ENCODE measurements around the gene ERCC2. TPM values are rescaled to one million over a fixed set of nuclear protein-coding genes. Genes with fewer than 3 reads are reported as not detected.

ERCC2 gene
- polyA plus RNA-seq, 1 experiment: 94.6 TPM

- Histone ChIP-seq H3K36me3 (ENCODE audit: control insufficient read depth, insufficient read depth, low read length) (peaks cover 38% of the 10 kb centered on the region), H3K4me3 (ENCODE audit: low read depth, low read length) (no peak overlapping the region), H3K27me3 (ENCODE audit: control insufficient read depth, insufficient read depth, low read length) (no peaks in the 10 kb centered on the region)
- TF ChIP-seq CTCF (IDR thresholded peaks at IDR 0.05; ENCODE audit: insufficient read depth, low read depth, low read length): no peak
- DNase-seq (ENCODE audit: low read depth): no peak
- ChIA-PET CTCF (interaction anchor here (1.1 to 1.5 kb wide), 2 partner anchors 18 to 128 kb away, joined by 3 read pairs; no protein-coding TSS in a partner anchor), POLR2A (no interaction called here)
These were observed 13.0 kb downstream of the ERCC2 start for GRCh38 chr19:45357445-45357783.

GRCh38 chr19:45356760-45357444 is 13.5 kb downstream of the ERCC2 start:
- CTCF ChIA-PET: interaction anchor here (1.5 kb wide), 1 partner anchor 18 kb away, joined by 3 read pairs; no protein-coding TSS in a partner anchor
- Histone ChIP-seq H3K27me3 (ENCODE audit: control insufficient read depth, insufficient read depth, low read length) (no peaks in the 10 kb centered on the region), H3K4me3 (ENCODE audit: low read depth, low read length) (no peak overlapping the region), H3K36me3 (ENCODE audit: control insufficient read depth, insufficient read depth, low read length) (peaks cover 37% of the 10 kb centered on the region)
- POLR2A ChIA-PET: no interaction called here
- no peak for TF ChIP-seq CTCF (IDR thresholded peaks at IDR 0.05; ENCODE audit: insufficient read depth, low read depth, low read length)
- no peak for DNase-seq (ENCODE audit: low read depth)

GRCh38 chr19:45355910-45356309 is 14.5 kb downstream of the ERCC2 start:
- ChIA-PET POLR2A (no interaction called here), CTCF (interaction anchor here (1.0 kb wide), 1 partner anchor 17 kb away, joined by 3 read pairs; no protein-coding TSS in a partner anchor)
- Histone ChIP-seq H3K36me3 (ENCODE audit: control insufficient read depth, insufficient read depth, low read length) (peaks cover 36% of the 10 kb centered on the region), H3K27me3 (ENCODE audit: control insufficient read depth, insufficient read depth, low read length) (no peaks in the 10 kb centered on the region), H3K4me3 (ENCODE audit: low read depth, low read length) (no peak overlapping the region)
- TF ChIP-seq CTCF (IDR thresholded peaks at IDR 0.05; ENCODE audit: insufficient read depth, low read depth, low read length): no peak
- no peak for DNase-seq (ENCODE audit: low read depth)

- Histone ChIP-seq H3K36me3 (ENCODE audit: control insufficient read depth, insufficient read depth, low read length) (peaks cover 36% of the 10 kb centered on the region), H3K27me3 (ENCODE audit: control insufficient read depth, insufficient read depth, low read length) (no peaks in the 10 kb centered on the region), H3K4me3 (ENCODE audit: low read depth, low read length) (no peak overlapping the region)
- no peak for TF ChIP-seq CTCF (IDR thresholded peaks at IDR 0.05; ENCODE audit: insufficient read depth, low read depth, low read length)
- no peak for DNase-seq (ENCODE audit: low read depth)
- ChIA-PET CTCF (interaction anchor here (1.0 kb wide), 1 partner anchor 16 kb away, joined by 3 read pairs; no protein-coding TSS in a partner anchor), POLR2A (no interaction called here)
These were observed 15.0 kb downstream of the ERCC2 start for GRCh38 chr19:45355402-45355801.

DNA sequence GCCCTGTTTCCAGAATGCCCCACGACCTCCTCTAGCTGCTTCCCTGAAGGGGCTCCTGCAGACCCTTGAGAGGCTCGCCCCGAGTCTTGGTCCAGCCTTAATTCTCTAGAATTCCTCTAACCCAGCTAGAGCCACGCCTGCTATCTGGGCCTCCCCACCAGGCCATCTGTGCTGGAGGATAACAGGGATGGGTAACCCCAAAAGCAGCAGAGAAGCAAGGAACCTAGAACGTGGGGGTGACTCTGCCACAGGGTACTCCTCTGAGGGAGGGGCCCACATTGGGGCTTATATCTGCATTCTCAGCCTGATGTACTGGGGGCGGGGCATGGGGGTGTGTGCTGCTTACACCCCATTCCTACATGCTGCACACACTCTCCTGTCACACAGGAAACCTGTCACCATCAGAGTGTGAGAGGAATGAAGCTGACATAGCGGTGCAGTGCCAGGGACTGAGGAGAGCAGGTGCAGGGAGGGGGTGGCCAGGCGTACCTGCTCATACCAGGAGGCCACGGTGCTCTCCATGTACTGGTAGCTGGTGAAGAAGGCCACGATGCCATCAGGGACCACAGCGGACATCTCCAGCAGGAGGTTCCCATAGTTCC is 16.0 kb downstream of the ERCC2 start:
- ChIA-PET POLR2A (no interaction called here), CTCF (interaction anchor here (2.6 kb wide), 1 partner anchor 16 kb away, joined by 10 read pairs; no protein-coding TSS in a partner anchor)
- Histone ChIP-seq H3K4me3 (ENCODE audit: low read depth, low read length) (no peak overlapping the region), H3K36me3 (ENCODE audit: control insufficient read depth, insufficient read depth, low read length) (peaks cover 36% of the 10 kb centered on the region), H3K27me3 (ENCODE audit: control insufficient read depth, insufficient read depth, low read length) (no peaks in the 10 kb centered on the region)
- no peak for DNase-seq (ENCODE audit: low read depth)
- TF ChIP-seq CTCF (IDR thresholded peaks at IDR 0.05; ENCODE audit: insufficient read depth, low read depth, low read length): no peak

Data from BJ (cell line).